Fibroblast of pulmonary artery (primary cell): ENCODE measurements around the gene SORCS1.

Experiments
- DNase-seq: peaks from one replicate; pipeline ENCODE4 v3.0.0-alpha.2; 2010; ENCODE audit warnings: low read depth
- H3K4me3 ChIP-seq: replicated peaks from 2 replicates; pipeline ENCODE4 v1.5.1; 2011; ENCODE audit warnings: low read depth, mild to moderate bottlenecking, control low read depth, low read length, moderate library complexity
- TF ChIP-seq, protein P1 (sequence below): IDR thresholded peaks from 2 replicates; pipeline ENCODE4 v1.5.1; 2011; ENCODE audit warnings: mild to moderate bottlenecking, control low read depth, low read length, inconsistent platforms; ENCODE audit errors: missing control alignments

The SORCS1 gene

DNA sequence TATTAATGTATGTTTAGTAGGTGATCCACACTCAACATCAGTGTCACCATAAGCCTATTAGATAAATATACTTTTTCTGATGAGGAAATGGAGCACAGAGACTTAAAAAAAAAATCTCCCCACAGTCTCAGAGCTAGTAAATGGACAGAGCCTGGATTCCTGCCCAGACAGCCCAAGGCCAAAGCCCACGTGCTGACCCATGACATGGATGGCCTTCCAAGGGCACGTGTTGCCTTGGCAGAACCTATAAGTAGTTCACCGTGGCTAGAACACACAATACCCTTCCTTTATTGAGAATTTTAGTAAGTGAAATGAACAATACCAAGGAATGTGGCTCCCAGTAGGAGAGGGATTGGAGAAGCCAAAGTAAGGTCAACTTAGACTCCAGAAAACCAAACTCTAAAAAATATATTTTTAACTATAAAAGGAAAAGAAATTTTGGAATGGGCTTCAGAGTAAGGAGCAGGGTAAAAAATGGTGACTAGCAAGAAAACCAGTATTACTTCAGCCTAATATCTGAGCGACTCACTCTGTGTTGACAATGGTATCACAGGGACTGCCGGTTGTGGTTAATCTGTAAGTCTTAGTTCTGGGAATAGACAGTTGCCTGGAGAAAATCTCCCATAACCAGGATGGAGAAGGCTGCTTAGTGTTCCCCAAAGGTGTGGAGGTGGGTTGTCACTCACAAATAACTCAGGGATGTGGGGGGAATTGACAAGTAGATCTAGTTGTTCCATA is 223.0 kb downstream of the SORCS1 start:
- no peak for DNase-seq
- no peak overlapping the region for H3K4me3 ChIP-seq
- TF ChIP-seq, protein P1, sequence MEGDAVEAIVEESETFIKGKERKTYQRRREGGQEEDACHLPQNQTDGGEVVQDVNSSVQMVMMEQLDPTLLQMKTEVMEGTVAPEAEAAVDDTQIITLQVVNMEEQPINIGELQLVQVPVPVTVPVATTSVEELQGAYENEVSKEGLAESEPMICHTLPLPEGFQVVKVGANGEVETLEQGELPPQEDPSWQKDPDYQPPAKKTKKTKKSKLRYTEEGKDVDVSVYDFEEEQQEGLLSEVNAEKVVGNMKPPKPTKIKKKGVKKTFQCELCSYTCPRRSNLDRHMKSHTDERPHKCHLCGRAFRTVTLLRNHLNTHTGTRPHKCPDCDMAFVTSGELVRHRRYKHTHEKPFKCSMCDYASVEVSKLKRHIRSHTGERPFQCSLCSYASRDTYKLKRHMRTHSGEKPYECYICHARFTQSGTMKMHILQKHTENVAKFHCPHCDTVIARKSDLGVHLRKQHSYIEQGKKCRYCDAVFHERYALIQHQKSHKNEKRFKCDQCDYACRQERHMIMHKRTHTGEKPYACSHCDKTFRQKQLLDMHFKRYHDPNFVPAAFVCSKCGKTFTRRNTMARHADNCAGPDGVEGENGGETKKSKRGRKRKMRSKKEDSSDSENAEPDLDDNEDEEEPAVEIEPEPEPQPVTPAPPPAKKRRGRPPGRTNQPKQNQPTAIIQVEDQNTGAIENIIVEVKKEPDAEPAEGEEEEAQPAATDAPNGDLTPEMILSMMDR, result no peak

DNA sequence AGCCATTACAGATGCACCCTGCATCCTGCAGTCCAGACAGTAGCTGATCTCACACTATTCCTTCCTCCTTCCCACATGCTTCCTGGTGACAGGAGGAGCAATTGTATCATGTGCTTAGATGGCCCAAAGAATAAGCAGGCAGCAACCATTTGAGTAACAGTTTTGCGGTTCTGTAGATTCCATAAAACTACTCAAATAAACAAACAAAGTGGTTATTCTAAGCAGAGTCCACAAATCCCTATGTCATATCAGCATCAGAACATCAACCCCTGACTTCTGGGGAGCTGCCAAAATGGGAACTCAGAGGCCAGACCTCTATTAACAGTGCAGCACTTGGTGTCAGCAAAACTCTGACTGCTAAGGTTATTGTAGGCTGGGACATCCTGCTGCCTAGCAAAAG is 226.0 kb downstream of the SORCS1 start:
- no peak overlapping the region for H3K4me3 ChIP-seq
- TF ChIP-seq, protein P1, result no peak
- no peak for DNase-seq

DNA sequence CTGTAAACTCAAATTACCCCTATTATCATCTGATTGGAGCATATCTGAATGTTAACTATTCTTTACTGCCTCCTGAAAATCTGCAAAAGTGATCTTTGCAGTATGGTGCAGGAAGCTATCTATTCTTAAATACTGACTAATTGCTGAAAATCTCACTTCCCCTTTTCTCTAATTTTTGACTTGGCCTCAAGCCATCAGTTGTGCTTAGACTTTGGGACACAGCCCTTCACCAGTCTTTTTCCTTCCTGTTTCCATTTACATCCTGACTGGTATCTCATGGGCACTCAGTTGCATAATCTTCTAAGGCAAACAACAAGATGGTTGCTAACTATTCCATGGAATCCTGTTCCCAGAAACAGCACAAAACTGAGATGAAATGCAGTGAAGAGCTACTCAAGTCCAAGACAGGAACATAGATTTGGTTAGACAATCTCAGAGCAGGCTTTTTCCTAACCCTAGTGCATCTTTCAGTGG is 228.5 kb downstream of the SORCS1 start:
- TF ChIP-seq, protein P1, result no peak
- H3K4me3 ChIP-seq, result no peak overlapping the region
- DNase-seq, result no peak

DNA sequence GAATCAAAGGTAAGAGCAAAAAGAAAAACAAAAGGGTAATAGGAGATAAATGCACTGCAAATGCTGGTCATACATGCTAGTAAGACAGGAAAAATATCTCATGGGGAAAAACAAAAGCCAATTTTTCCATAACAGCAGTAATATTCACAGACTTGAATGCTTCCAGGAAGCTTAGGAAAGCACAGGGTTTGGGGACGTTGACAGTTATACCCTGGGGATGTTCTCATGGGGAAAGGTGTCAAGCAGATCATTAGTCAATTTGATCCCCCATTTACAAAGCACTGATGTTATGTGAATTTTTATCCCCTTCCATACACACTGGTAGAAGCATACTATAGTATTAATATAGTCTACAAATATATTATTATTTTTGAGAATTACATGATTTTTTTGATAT is 232.7 kb downstream of the SORCS1 start:
- H3K4me3 ChIP-seq, result no peak overlapping the region
- TF ChIP-seq, protein P1, result no peak
- DNase-seq, result no peak

DNA sequence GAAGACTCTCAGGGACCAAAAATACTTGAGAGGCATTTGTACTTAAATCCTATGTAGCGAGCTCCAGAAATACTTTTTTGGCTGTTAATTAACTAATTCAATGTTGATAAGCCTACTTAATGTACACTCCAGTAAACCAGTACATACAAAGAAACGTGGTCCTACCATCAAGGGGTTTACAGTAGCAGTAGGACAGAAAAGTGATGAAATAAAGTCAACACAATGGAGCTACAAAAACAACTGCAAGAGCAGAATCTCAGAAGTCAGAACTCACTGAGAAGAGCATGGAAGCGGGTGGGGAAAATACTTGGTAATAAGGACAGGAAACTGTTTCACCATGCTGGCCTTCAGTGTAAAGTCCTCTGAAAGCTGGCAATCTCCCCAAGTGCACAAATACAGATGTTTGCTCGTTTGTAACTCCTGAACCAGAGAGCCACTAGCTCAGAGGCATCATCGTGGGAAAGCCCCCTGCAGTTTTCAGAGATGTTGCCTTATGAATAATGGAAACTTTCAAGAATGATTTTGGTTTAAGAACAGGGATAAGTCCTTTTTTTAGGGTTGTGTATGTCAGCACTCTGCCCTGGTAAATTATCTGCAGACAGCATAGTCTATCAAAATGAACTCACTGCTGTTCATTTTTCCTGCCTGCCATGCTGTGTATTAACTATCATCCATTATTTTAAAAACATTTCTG is 233.2 kb downstream of the SORCS1 start:
- DNase-seq, result no peak
- H3K4me3 ChIP-seq, result no peak overlapping the region

DNA sequence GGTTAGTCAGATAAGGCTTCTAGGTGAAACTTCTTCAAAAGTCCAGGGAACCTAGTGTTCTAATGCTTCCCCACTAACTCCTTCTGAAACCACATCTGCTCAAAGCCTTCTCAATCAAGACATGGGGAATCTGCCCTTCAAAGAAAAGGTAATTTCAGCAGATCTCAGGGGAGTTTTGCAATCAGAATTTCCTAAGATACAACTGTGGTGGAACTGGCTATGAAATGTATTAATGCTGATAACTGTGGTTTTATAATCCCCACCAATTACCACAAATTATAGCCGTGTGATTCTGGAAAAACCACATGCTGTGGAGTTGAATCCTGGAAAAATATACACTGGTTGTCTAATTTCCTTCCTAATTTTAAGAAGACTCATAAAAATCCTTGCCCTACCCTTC is 233.8 kb downstream of the SORCS1 start:
- no peak for DNase-seq
- no peak overlapping the region for H3K4me3 ChIP-seq
- TF ChIP-seq, protein P1, result no peak

More for the DNA sequence above, 233.2 kb downstream of the SORCS1 start:
- TF ChIP-seq, protein P1, result no peak
